ENCODE results near the gene HDDC3.

Gene HDDC3

DNA sequence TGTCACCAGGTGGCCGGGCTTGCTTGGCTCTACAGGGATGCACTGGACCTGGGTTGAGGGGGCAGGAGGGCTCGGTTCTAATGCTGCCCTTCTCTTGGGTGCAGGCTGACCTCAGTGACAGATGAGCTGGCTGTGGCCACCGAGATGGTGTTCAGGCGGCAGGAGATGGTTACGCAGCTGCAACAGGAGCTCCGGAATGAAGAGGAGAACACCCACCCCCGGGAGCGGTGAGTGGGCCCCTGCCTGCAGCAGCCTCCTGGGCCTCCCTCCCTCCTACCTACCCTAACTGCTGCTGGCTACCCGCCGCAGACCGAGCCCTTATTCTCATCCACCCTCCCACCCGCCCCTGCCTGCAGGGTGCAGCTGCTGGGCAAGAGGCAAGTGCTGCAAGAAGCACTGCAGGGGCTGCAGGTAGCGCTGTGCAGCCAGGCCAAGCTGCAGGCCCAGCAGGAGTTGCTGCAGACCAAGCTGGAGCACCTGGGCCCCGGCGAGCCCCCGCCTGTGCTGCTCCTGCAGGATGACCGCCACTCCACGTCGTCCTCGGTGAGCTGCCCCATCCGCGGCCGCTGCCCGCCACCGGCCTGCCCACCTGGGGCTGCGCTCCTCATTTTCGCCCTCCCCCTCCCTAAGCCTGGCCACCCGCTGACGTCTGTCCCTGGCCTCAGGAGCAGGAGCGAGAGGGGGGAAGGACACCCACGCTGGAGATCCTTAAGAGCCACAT lies 42.5 kb downstream of the HDDC3 start:
- no peak for DNase-seq

DNA sequence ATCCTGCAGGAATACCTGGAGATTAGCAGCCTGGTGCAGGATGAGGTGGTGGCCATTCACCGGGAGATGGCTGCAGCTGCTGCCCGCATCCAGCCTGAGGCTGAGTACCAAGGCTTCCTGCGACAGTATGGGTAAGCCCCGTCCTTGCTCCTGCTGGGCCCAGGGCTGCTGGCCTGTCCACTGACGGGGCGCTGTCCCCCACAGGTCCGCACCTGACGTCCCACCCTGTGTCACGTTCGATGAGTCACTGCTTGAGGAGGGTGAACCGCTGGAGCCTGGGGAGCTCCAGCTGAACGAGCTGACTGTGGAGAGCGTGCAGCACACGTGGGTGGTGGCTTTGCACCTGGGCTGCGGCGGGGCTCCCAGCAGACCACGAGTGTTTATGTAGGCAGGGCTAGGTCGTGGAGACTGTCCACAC lies 43.0 kb downstream of the HDDC3 start:
- no peak for DNase-seq

DNA sequence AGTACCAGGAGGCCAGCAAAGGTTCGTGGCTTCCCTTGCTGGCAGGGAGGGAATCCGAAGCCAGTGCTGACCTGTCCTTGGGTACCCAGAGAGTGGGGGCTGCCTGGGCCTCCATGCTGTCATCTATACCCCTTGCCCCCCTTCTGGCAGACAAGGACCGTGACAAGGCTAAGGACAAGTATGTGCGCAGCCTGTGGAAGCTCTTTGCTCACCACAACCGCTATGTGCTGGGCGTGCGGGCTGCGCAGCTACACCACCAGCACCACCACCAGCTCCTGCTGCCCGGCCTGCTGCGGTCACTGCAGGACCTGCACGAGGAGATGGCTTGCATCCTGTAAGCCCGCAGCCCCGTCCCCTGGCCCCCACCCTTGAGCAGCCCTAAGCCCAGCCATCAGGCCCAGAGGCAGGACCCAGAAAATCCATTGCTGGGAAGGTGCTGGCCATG lies 45.3 kb downstream of the HDDC3 start:
- no peak for DNase-seq

DNA sequence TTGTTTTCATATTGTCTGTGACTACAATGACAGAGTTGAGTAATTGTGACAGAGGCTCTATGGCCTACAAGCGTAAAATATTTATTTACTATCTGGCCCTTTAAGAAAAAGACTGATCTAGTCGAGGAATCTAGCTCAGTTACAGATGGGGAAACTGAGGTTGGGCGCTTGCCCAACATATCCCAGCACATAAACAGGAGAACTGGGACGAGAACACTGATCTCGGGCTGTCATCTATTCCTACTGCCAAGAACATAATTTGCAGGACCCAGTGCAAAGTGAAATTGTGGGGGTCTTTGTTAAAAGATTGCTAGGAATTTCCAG lies 46.1 kb downstream of the HDDC3 start:
- DNase-seq: no peak

DNA sequence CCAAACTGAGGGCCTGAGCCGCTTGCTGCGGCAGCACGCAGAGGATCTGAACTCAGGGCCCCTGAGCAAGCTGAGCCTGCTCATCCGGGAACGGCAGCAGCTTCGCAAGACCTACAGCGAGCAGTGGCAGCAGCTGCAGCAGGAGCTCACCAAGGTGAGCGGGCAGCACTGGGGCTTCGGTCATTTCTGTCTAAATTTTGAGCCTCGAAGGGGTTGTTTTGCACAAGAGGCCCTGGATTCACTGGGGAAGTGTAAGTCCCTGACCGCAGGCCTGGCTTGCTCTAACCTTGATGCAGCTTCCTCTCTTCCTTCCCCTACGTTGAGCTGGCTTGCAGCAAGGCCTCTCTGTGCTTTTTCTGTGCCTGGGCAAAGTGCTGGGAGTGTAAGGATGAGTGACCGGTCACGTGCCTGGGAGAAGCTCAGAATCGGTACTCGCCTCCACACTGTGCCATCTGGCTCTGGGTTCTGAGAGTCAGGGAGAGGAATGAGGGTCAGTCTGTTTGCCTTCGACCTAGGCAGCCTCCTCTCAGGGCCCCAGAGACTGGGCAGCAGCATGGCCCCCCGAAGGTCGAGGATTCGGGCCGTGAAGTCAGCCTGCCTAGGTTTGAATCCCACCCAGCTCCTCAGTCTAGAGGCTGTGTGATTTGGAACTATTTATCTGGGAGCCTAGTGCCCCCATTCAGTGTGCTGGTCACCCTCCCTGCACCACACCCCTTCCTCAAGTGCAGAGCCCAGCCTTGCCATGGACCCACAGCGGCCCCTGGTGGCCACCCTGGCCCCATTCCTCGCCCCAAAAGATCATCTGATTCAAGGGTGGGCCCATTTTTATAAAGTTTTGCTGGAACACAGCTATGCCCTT lies 46.7 kb downstream of the HDDC3 start:
- DNase-seq: no peak

DNA sequence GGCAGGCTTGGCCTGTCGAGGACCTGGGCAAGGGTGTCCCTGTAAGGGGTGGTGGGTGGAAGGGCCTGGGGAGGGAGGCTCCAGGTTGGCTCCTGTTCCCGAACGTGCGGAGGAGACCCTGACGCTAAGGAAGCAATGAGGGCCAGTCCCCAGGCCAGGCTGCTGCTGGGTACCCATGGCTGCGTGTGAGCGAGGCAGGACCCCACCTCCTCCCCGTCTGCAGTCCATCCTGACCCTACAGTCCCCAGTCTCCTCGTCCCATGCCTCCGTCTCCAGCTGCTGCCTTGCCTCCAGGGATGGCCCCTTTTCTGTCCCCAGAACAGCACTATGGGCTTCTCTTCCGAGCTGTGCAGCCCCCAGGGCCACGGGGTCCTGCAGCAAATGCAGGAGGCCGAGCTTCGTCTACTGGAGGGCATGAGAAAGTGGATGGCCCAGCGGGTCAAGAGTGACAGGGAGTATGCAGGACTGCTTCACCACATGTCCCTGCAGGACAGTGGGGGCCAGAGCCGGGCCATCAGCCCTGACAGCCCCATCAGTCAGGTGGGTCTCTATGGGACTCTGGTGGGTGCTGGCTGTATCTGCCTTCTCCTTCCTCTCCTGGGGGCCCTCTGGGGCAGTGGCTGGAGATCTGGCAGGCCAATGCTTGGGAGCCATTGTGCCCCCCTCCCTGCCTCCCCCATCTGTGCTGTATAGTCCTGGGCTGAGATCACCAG lies 47.5 kb downstream of the HDDC3 start:
- DNase-seq: no peak

DNA sequence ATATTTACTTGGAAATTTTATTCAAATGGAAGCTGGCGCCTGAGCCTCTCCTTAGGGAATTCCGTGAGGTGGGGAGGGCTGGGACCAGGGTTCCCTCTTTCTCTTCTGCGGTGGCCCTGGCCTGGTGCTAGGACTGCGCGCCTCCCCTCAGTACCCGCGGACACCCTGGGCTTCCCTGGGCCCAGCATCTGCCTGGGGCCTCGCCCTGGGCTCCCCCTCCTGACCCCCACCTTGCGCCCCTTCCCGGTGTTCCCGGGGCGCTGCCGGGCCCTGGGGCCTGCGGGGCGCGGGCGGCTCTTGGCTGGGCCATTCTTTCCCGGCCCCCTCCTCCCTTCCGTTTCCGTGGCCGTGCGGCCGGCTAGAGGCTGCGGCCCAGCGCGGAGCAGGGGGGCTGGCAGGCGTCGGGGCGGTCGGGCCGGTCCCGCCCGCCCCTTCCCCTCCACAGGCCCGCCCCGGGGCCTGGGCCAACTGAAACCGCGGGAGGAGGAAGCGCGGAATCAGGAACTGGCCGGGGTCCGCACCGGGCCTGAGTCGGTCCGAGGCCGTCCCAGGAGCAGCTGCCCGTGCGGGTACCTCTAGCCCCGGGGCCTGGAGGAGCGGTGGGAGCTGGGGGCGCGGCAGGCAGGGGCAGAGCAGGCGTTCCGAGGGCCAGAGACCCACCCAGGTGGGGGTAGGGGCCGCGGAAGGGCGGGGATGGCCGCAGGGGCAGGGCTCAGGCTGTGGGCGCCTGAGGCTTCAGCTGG lies 48.2 kb downstream of the HDDC3 start, which contains the start of gene FES:
TSS of gene FES (plus strand) at position 529 of the 743 bp plus-strand sequence. CDS start 542 bp downstream, outside the sequence.
- no peak for DNase-seq

DNA sequence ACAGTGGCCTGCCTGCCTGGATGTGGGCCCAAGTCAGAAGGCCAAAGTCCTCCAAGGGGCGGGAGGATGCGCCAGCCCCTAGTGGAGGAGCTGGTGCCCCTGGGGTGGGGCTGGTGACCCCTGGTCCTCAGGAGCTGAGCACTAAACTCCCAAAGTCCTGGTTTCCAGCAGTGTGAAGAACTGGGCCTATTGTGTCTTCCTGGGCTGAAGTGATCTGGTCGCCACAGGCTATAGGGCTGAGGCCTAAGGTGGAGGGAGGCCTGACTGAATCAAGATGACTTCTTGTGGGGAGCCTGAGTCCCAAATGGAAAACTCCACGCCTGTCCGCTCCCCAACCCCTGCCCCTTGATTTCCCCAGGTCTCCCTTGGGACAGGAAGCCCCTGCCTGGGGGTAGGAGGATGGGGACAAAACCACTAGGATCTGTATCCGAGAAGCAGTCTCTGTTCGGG lies 48.8 kb downstream of the HDDC3 start:
- DNase-seq: no peak

DNA sequence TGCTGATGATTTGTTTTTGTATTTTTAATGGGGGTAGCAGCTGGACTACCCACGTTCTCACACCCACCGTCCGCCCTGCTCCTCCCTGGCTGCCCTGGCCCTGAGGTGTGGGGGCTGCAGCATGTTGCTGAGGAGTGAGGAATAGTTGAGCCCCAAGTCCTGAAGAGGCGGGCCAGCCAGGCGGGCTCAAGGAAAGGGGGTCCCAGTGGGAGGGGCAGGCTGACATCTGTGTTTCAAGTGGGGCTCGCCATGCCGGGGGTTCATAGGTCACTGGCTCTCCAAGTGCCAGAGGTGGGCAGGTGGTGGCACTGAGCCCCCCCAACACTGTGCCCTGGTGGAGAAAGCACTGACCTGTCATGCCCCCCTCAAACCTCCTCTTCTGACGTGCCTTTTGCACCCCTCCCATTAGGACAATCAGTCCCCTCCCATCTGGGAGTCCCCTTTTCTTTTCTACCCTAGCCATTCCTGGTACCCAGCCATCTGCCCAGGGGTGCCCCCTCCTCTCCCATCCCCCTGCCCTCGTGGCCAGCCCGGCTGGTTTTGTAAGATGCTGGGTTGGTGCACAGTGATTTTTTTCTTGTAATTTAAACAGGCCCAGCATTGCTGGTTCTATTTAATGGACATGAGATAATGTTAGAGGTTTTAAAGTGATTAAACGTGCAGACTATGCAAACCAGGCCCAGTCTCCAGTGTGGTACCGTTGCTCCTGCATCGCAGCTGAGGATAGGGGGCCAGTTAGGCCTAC lies 49.4 kb downstream of the HDDC3 start:
- no peak for DNase-seq

DNA sequence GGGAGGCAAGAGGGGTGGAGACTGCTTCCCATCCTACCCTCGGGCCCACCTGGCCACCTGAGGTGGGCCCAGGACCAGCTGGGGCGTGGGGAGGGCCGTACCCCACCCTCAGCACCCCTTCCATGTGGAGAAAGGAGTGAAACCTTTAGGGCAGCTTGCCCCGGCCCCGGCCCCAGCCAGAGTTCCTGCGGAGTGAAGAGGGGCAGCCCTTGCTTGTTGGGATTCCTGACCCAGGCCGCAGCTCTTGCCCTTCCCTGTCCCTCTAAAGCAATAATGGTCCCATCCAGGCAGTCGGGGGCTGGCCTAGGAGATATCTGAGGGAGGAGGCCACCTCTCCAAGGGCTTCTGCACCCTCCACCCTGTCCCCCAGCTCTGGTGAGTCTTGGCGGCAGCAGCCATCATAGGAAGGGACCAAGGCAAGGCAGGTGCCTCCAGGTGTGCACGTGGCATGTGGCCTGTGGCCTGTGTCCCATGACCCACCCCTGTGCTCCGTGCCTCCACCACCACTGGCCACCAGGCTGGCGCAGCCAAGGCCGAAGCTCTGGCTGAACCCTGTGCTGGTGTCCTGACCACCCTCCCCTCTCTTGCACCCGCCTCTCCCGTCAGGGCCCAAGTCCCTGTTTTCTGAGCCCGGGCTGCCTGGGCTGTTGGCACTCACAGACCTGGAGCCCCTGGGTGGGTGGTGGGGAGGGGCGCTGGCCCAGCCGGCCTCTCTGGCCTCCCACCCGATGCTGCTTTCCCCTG lies 50.2 kb downstream of the HDDC3 start:
- DNase-seq: no peak

DNA sequence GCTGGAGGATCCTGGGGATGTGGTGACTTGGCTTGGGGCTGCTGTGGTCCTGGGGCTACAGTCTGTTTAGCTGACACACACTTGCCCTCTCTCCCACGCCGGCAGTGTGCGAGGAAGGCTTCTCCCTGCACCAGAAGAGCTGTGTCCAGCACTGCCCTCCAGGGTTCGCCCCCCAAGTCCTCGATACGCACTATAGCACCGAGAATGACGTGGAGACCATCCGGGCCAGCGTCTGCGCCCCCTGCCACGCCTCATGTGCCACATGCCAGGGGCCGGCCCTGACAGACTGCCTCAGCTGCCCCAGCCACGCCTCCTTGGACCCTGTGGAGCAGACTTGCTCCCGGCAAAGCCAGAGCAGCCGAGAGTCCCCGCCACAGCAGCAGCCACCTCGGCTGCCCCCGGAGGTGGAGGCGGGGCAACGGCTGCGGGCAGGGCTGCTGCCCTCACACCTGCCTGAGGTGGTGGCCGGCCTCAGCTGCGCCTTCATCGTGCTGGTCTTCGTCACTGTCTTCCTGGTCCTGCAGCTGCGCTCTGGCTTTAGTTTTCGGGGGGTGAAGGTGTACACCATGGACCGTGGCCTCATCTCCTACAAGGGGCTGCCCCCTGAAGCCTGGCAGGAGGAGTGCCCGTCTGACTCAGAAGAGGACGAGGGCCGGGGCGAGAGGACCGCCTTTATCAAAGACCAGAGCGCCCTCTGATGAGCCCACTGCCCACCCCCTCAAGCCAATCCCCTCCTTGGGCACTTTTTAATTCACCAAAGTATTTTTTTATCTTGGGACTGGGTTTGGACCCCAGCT lies 51.0 kb downstream of the HDDC3 start:
- DNase-seq: no peak

DNA sequence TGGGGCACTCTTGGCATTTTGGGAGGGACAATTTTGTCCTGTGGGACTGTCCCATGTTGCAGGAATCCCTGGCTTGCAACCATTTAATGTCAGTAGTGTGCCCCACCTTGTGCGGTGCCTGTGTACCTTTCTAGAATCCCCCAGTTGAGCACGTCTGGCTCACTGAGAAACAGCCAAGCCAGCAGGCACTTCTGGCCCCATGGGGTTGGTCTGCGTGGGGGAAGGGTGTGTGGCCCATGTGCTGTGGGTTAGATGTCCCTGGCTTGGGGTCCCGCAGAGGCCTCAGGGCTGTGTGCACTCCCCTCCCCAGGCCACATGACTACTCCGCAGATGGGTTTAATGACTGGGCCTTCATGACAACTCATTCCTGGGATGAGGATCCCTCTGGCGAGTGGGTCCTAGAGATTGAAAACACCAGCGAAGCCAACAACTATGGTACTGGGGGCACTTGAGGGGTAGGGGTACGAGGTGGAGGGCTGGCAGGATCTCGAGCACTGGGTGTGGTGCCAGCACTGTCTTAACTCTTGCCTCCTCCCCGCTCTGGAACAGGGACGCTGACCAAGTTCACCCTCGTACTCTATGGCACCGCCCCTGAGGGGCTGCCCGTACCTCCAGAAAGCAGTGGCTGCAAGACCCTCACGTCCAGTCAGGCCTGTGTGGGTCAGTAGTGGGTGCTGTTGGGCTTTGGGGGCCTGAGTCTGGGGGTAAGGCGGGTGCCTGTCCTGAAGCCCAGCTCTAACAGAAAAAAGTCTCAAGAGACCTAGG lies 51.8 kb downstream of the HDDC3 start:
- DNase-seq: no peak

Measured in NCI-H2227 treated with DMSO at 0.1 percent for 48 hours (cell line).